HG03558 (cell line): ENCODE measurements around the gene PLXDC2.
A peak's percentile ranks its signal among the peaks of the same experiment; 100 is the strongest.
"Not testable (repeated sequence)": the region's sequence is repeated elsewhere in the genome, so short reads cannot be mapped to it uniquely, and the experiment has no call there.

ENCODE experiments used
- ATAC-seq: cut with Tn5 transposase; IDR thresholded peaks from one replicate; pipeline ENCODE4 v1.9.1; 2021; ENCODE audit warnings: moderate number of reproducible peaks; ENCODE audit not compliant: unreplicated experiment; ENCODE audit errors: extremely low read depth

Gene PLXDC2

DNA sequence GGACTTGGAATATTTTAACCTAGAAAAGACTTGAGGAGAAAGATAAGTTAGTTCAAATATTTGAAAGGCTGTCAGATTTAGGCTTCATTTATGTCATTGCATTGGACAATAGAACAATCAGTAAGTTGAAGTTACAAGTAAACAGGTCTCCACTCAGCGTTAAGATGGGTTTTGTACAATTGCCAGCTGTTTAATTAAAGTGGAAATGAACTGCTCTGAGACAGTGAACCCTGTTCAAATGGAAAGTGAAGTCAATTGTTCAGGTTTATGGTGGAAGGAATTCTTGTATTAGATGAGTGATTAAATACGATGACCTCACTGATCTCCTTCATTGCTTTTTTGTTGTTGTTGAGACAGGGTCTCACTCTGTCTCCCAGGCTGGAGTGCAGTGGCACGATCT is 151.7 kb downstream of the PLXDC2 start:
- ATAC-seq = no peak

DNA sequence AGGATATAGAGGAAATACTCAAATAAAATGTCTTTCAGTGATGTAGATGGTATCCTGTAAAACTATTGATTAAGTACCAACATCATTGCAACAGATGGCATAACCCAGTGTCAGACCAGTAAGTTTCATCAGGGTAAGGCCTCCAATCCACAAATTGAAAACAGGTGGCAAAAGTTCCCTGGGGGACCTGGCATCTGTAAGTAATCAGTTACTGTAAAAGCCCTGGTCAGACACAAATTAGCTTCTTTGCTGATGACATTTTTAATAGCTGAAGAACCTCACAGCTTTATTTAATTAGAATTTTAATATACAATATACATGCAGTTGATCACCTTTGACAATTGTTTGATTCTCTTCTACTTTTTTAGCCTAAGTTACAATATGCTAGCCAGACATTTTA is 152.5 kb downstream of the PLXDC2 start:
- ATAC-seq = no peak

DNA sequence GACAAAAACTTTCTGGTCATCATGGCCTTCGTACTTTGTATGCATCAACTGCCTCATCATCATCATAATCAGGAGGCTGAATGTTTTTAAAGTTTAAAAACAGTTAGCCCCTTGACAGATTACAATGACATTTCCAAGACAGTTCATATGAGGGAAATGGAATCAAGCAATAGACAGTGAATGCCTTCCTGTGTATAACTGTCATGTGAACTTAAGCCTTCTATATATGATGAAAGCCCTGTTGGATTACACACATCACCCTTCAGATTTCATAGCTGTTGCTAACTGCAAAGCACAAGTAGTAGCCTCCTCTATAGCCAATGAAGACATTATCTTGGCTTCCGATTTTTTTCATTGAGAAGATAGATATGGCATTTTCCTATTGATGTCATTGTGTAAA is 154.0 kb downstream of the PLXDC2 start:
- ATAC-seq = no peak

DNA sequence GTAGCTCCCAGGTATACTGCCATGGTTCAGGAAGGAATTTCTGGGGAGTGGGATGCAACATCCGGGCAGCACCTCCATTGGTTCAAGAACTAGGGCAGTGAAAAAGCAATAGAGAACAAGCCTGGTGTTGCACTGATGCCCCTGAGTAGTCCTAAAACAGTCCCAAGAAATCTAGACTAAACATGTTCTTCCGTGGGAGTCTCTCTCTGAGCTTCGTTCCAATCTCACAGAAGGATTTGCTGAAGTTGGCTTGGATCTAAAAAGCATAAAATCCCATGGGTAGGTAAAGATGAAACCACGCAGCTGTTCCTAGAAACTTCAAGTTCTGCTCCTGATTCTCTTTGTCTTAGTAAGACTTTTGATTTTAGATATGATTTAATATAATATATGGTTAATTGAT is 154.5 kb downstream of the PLXDC2 start:
- ATAC-seq = no peak

DNA sequence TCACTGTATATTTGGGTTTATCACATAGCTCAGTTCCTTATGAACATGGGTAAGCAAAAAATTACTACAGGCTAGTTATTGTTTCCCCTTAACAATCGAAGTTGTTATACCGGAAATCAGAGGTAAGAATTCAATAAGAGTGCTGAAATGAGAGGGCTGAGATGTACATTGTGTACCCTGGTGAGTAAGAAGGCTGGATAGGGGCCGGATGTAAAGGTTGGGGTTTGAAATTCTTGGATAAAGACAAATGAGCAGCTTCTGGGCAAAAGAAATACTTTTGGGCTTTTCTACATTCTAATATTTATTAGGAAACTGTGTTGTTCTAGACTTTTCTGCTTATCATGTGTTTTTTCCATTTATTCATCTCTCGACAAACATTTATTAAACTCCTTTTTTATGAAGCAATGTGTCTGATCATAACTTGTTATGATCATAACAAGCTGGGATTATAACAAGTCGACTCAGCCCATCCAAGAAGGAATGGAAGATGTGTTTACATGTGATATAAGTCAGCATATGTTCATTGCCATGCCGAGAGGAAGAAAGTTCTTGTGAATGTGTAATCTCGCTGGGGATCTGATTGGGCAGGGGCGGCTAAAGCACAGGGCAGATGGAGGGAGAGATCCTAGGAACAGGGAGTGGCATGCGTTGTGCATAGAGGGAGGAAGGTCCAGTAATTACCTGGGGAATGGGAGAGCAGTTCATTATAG is 155.3 kb downstream of the PLXDC2 start:
- no peak for ATAC-seq

DNA sequence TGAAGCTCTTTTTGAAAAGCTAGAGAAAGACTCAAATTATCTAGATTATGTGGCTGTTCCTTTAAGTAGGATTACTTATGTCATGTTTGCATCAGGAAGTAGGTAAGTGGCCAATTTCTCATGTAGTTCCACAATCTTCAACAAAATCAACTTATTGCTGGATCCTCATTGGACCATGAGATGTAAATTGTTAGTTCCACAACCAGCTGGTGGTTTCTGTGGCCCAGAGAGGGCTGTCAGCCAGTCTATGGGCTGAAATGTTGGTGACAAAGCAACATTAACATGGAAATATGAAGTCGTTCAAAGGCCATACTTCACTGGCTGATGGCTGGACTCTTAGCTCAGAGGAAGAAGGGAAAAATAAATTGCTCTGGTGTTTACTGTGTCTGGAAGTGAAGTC is 157.9 kb downstream of the PLXDC2 start:
- no peak for ATAC-seq

DNA sequence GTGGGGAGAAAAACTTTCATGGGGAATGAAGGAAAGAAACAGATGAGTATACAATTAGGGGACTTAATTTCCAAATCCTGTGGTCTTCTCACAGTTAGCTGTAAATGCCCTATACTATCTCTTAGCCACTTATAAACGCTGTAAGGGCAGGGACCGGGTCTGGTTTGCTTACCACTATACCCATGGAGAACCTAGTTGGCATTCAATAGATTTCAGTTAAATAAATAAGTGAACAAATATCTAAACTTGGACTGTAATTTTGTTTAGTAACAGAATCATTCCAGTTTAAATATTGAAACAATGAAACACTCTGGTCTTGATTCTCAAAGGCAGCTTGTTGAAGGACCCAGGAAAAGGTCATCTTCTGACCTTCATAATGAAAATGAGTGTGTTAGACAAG is 158.3 kb downstream of the PLXDC2 start:
- ATAC-seq = no peak

DNA sequence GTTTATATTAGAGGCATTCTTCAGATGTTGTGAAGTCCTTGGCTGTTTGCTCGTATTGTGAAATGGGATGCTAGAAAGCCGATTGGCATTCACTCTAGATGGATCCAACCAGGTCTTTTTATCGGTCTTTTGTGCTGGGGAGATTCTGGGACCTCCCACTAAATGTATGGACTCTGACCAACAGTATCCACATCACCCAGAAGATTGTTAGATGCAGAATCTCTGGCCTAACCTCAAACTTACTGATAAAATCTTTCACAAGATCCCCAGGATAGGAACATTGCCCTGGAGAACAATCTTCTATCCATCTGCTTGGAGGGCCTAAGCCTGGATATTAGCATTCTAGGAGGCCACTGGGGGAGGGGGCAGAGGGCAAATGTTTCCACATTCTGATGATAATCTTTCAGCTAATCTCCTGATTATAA is 160.9 kb downstream of the PLXDC2 start:
- no peak for ATAC-seq

DNA sequence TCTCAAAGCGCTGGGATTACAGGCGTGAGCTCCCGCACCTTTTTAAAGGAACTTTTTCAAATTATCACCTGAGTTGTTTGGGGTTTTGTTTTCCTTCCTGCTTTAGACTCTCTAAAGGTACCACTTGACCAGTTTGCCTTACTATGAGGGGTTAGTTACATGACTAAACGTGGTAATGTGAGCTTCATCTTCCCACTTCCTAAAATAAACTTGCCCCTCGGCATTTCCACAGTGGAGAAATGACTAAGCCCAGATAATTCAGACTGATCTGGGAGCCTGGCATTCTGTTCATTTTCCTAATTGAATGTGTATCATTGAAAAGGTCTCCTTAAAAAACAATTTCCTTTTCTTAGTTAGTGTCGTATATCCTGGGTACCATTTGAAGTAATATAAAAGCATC is 163.4 kb downstream of the PLXDC2 start:
- no peak for ATAC-seq

DNA sequence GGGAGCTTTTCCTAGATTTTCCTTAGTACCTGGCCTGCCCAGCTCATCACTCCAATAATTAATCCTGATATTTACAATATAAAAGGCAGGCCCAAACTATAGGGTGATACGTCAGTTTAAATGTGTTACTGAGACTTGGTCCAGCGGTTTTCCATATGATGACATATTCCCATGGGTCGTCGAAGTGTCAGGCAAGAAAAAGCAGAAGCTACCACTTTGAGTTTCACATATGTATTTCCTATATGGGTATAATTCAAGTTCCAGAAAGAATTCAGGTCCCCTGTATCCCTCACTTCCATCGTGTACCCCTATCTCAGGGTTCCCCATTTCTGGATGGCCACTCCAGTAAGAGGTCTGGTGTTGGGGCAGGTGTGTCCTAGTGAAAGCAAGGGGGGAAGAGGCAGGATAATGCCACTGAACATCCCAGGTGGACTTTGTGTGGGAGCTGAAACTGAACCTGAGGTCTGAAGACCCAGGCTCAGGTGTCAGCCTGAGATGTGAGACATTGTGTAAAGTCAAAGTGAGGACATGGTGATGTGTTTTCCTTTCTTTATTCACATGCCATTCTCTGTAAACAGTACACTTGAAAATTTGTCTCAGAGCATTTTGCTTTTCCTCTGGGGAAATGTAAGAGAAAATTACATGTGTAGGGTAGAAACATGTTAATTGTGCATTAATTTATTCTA is 167.8 kb downstream of the PLXDC2 start:
- ATAC-seq = no peak

DNA sequence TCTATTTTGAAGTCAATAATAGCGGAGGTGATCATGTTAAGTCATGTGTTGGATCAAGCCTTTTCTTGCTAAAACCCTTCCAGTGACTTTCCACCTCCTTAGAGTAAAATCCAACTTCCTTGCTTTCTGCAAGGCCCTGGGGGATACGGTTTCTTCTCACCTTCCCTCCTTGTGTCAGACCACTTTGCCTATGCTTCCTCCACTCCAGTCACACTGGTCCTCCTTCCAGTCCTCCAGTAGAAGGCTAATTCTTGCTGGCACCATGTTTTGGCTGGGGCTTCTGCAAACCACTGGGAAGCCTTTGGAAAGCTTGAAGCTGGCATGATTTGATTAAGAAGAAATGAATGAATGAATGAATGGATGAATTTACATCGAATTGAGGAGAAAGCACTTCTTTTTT is 169.5 kb downstream of the PLXDC2 start:
- no peak for ATAC-seq

DNA sequence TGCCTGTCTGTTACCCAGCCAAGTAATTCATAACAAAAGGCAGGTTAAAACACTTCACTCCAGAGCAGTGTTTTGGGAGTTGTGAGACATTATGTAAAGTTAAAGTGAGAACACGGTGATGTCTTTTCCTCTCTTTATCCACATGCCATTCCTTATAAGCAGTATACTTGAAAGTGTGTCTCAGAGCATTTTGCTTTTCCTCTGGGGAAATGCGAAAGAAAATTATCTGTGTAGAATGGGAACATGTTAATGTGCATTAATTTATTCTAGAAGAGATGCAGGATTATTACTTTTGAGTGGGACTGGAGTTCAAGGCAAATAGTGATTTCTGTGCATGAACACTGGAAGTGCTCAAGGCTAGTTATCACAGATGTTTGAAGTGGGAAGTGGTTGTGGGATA is 170.4 kb downstream of the PLXDC2 start:
- no peak for ATAC-seq

DNA sequence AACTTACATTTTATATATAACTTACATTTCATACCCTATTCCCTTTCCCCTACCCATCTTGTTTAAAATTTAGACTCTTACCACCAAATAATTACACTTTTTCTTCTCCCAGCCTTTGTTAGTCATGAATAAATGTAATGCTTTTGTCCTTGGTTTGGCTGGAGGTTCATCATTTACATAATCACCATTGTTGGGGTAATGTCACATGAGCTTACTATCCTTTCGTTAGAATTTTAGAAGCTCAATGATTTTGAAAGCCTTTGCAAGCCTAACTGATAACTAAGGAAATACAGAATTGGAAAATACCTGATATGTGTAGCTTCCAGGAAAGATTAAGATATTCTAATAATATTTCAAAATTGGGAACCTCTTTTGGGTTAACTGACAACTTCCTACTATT is 171.7 kb downstream of the PLXDC2 start:
- no peak for ATAC-seq

DNA sequence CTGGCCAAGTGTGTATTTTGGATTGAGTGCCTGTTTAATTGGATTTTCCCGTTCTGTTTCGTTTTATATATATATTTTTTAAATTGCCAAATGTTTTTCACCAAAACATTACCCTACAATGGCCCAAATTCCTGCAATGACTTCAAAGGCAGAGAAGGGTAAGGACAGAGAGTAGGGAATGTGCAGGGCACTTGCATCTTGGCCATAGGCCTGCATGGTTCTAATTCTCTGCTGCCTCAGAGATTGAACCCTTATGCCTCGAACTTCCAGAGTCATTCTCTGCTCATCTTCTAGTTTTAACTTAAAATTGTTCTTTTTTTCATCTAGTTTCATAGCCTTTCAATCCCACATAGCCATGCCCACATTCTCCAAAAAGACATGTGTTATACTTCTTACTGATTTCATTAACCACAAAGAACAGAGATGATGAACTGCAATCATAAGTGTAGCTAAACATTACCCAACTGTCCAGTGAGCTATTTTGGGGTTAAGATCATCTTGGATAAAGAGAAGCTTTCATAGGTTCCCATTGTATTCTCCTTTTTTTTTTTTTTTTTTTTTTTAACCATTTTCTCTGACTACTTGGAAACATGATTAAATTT is 177.6 kb downstream of the PLXDC2 start:
- peak; percentile 68 for ATAC-seq

DNA sequence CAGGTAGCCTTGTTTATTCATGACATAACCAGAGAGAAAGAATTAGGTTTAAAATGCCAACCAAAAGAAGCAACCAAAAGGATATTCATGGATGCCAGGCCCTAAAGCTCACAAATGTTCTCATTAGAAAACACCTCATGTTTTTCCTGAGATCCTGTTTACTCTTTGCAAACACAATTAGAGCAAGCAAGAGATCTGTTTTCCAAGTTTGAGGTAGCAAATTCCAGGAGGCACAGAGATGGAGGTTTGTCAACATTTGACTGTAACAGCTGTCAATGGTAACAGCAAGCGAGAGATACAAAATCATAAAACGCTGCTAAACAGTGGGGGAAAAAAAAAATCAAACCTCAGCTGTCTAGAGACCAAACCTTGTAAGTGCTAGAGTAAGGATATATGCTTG is 182.2 kb downstream of the PLXDC2 start:
- no peak for ATAC-seq

DNA sequence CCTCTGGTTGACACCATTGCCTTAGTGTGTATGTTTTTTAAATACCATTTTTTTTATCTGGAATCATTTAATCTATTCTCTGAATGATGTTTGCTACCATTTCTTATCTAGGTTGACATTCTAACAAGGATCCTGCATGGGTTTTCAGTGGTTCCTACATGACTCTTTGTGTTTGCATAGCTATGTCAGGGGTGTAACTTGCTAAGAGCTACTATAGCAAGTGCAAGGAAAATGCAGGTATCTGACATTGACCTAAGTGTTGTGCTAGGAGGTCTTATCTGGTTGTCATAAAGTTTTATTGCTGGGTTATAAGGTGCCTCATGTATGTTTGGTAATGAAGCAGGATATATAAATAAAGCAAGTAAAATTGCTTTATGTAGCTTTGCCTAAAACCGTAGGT is 183.2 kb downstream of the PLXDC2 start:
- ATAC-seq = no peak

DNA sequence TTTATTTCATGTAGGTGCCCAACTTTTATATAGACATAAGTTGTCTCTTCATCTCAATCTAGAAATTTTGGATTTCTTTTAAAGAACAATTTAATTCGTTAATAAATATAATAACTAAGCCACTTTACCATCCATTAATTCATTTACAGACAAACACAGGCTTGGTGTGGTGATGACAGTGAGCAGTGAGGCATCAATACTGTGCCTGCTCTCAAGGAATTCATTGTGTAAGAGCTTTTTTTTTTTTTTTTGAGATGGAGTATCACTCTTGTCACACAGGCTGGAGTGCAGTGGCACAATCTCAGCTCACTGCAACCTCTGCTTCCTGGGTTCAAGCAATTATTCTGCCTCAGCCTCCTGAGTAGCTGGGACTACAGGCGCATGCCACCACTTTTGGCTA is 185.8 kb downstream of the PLXDC2 start:
- ATAC-seq = not testable (repeated sequence)

DNA sequence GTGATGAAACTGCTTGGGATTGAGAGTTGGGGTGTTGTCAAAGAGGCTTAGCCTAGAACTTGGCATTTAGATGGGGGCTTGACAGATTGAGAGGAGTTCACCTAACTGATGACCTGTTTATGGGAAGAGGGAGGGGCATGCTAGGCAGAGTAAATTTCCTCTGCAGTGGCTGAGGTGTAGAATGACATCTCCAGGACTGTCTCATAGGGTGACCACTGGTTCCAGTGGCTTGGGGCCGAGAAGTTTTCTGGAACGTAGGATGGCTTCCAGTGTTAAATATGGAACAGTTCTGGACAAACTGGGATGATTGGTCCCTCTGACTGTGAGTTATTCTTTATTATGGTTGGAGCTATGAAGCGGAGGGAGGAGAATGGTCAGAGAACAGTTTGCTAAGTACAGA is 186.4 kb downstream of the PLXDC2 start:
- ATAC-seq = no peak

DNA sequence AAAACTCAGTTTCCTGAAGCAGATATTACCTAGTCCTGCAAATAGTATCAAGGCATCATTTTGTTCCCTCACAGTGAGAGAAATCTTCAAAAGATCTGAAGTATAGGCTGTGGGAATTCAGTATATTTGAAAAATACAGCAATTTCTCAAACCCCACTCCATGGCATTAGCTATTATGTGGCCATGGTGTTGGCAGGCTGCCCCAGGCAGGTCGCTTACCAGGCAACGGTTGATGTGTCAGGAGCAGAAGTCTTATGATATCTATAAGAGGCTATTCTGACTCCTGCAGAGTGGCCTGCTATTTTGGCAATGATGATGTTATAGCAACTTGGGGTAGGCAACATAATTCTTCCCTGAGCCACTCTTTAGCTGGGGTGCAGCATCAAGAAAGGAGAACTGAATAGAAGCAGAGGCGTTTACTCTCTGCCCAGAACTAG is 187.9 kb downstream of the PLXDC2 start:
- ATAC-seq = peak; percentile 22

DNA sequence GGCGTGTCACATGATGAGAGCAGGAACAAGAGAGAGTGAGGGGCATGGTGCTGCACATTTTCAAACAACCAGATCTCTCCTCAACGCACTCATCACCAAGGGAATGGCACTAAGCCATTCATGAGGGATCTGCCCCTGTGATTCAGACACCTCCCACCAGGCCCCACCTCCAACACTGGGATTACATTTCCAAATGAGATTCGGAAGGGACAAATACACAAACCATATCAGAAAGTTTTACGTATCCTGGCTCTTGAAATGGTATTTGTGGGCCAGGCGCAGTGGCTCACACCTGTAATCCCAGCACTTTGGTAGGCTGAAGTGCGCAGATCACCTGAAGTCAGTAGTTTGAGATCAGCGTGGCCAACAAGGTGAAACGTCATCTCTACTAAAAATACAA is 189.4 kb downstream of the PLXDC2 start:
- ATAC-seq = no peak

DNA sequence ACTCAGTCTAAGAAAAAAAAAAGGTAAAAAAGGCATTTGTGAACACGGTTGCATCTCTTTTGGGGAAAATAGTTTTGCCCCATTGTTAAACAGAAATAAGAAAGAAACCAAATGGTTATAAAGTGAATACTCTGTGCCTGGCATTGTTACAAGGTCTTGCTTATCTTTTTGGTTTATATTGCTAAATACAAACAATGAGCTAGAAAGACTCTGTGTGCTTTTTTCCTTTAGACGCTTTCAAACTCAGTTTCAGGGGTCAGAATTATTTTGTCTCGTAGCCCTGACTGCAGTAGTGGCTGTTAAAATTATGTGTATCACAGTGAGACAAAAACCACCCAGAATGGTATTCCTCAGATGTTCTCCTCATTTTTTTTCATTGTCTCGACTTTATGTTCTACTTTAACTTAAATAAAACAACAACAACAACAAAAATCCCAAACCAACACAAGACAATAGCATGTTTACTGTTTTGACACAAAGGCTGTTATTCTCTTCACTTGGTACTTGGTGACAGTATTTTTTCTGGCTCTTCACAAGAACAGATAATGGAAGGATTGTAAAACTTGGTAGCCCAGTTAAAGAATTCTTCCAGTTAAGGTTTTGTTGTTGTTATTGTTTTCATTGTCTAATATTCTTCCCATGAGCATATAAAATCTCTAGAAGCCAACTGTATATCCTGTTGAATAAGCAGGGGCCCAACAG is 190.1 kb downstream of the PLXDC2 start:
- ATAC-seq = no peak
